Panc1 (cell line): ENCODE measurements around the gene PLEKHA1. TPM values are rescaled to one million over a fixed set of nuclear protein-coding genes. Genes with fewer than 3 reads are reported as not detected.

Experiments
- ATAC-seq: fragments of 200-7000 bp; cut with Tn5 transposase; 2 replicates; pipeline ENCODE4 v1.9.1; 2020; ENCODE audit warnings: mild to moderate bottlenecking, moderate library complexity
- BruUV-seq: library from RNA; stranded (reverse); fragments of 400-500 nt; replicated peaks from 2 replicates; lab custom pipeline; 2021; lab: Mats Ljungman, UMichigan
- CTCF ChIA-PET: fragments of 300-600 bp; sonication (Branson Sonifier 250); formaldehyde crosslinking; loops from one replicate; lab custom pipeline; 2022; ENCODE audit warnings: antibody characterized with exemption; lab: Charles Lee
- POLR2A ChIA-PET: fragments of 300-600 bp; sonication (Branson Sonifier 250); formaldehyde crosslinking; loops from one replicate; lab custom pipeline; 2022; ENCODE audit warnings: antibody characterized with exemption; lab: Charles Lee
- DNase-seq: peaks from one replicate; pipeline ENCODE4 v3.0.0-alpha.2; 2010; ENCODE audit warnings: low read depth, low spot score
- H3K27ac ChIP-seq: 2 replicates; pipeline ENCODE4 v1.5.1; 2011; ENCODE audit warnings: mild to moderate bottlenecking, low read length, inconsistent platforms
- H3K27me3 ChIP-seq: fragments of 200-500 bp; sonication (Bioruptor generic); 2 replicates; pipeline ENCODE4 v1.6.0; 2014; ENCODE audit warnings: low read length, inconsistent platforms; ENCODE audit not compliant: control insufficient read depth, insufficient read depth
- H3K36me3 ChIP-seq: fragments of 200-500 bp; sonication (Bioruptor generic); 2 replicates; pipeline ENCODE4 v1.5.1; 2014; ENCODE audit warnings: inconsistent platforms, mild to moderate bottlenecking, low read length, moderate library complexity; ENCODE audit not compliant: control insufficient read depth, insufficient read depth
- H3K4me1 ChIP-seq: 2 replicates; pipeline ENCODE4 v1.5.1; 2011; ENCODE audit warnings: inconsistent platforms, mild to moderate bottlenecking, low read length, moderate library complexity; ENCODE audit not compliant: control insufficient read depth, insufficient read depth
- H3K4me3 ChIP-seq, 2 experiments: 2 replicates each; pipeline ENCODE4 v1.5.1; 2011 to 2012; ENCODE audit warnings: low read depth in 2 of 2, low read length in 2 of 2, mild to moderate bottlenecking in 2 of 2, inconsistent platforms in 1 of 2, moderate library complexity in 1 of 2
- H3K9me3 ChIP-seq: fragments of 200-500 bp; sonication (Bioruptor generic); 2 replicates; pipeline ENCODE4 v1.5.1; 2014; ENCODE audit warnings: low read depth, mild to moderate bottlenecking, inconsistent platforms, low read length, moderate library complexity; ENCODE audit not compliant: control insufficient read depth, insufficient read depth
- POLR2AphosphoS5 ChIP-seq: IDR thresholded peaks from 2 replicates; pipeline ENCODE4 v1.6.1; 2012; ENCODE audit warnings: mild to moderate bottlenecking, low read depth, low read length, moderate library complexity
- SIN3A ChIP-seq: IDR thresholded peaks from 2 replicates; pipeline ENCODE4 v1.6.1; 2012; ENCODE audit warnings: low read depth, mild to moderate bottlenecking, low read length, moderate library complexity, borderline replicate concordance; ENCODE audit not compliant: insufficient read depth
- TCF7L2 ChIP-seq: IDR thresholded peaks from 2 replicates; pipeline ENCODE4 v1.6.1; 2011; ENCODE audit warnings: mild to moderate bottlenecking, low read depth, low read length, inconsistent platforms
- in situ Hi-C: cut with HindIII; loops from 2 replicates; pipeline ENCODE4 v1.10.0; 2016; ENCODE audit warnings: low sequenced_read_pairs, low pct_unique_long_range_greater_than_20kb
- intact Hi-C: fragments of 100-400 bp; cut with micrococcal nuclease; formaldehyde crosslinking; loops from one replicate; pipeline ENCODE4 v1.10.0; 2022; ENCODE audit not compliant: unreplicated experiment
- total RNA-seq: library from RNA; stranded (reverse); gene quantifications from one replicate; pipeline ENCODE4 v1.2.1, GENCODE V29; 2021; ENCODE audit not compliant: unreplicated experiment
- TF ChIP-seq, protein P1 (sequence below): fragments of 450-650 bp; IDR thresholded peaks from 2 replicates; pipeline ENCODE4 v1.5.1; 2017; ENCODE audit warnings: mild to moderate bottlenecking
- TF ChIP-seq, protein P2 (sequence below), 2 experiments: IDR thresholded peaks; 2 replicates each; pipeline ENCODE4 v1.6.1; 2011 to 2012; ENCODE audit warnings: low read depth in 2 of 2, control low read depth in 1 of 2, low read length in 1 of 2, mild to moderate bottlenecking in 1 of 2, moderate library complexity in 1 of 2; ENCODE audit not compliant: insufficient read depth in 1 of 2

The PLEKHA1 gene
- total RNA-seq, 1 experiment from 2014 or later: 95.5 TPM

DNA sequence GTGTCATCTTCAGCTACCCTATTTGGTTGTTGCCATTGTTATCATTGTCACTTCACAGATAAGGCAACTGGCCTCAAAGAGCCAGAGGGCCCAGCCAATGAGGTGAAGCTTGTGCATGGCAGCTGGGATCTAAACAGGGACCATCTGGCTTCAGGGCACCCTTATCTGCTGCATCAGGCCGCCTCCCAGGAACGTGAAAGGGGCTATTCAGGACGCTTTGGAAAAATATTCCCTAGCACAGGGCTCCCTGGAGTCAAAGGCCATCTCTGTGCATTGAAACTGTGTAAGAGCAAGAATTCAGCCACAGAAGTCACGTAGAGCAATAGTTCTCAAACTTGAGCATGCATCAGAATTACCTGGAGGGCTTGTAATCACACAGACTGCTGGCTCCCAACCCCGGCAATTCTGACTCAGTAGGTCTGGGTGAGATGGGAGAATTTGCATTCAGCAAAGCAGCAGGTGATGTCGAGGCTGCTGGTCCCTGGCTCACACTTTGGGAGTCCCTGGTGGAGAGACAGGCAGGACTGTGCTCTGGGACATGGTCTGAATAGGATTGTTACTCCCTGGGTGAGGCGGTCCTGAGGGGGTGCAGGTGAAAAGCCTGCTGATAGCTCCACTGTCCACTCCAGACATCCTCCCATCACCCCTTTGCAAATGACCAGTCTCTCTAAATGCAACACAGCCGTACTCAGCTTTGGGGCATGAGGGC, 21.5 kb upstream of the PLEKHA1 start:
- TF ChIP-seq POLR2AphosphoS5 (no peak), SIN3A (no peak), TCF7L2 (no peak)
- TF ChIP-seq, protein P1, sequence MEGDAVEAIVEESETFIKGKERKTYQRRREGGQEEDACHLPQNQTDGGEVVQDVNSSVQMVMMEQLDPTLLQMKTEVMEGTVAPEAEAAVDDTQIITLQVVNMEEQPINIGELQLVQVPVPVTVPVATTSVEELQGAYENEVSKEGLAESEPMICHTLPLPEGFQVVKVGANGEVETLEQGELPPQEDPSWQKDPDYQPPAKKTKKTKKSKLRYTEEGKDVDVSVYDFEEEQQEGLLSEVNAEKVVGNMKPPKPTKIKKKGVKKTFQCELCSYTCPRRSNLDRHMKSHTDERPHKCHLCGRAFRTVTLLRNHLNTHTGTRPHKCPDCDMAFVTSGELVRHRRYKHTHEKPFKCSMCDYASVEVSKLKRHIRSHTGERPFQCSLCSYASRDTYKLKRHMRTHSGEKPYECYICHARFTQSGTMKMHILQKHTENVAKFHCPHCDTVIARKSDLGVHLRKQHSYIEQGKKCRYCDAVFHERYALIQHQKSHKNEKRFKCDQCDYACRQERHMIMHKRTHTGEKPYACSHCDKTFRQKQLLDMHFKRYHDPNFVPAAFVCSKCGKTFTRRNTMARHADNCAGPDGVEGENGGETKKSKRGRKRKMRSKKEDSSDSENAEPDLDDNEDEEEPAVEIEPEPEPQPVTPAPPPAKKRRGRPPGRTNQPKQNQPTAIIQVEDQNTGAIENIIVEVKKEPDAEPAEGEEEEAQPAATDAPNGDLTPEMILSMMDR: no peak
- TF ChIP-seq, protein P2, sequence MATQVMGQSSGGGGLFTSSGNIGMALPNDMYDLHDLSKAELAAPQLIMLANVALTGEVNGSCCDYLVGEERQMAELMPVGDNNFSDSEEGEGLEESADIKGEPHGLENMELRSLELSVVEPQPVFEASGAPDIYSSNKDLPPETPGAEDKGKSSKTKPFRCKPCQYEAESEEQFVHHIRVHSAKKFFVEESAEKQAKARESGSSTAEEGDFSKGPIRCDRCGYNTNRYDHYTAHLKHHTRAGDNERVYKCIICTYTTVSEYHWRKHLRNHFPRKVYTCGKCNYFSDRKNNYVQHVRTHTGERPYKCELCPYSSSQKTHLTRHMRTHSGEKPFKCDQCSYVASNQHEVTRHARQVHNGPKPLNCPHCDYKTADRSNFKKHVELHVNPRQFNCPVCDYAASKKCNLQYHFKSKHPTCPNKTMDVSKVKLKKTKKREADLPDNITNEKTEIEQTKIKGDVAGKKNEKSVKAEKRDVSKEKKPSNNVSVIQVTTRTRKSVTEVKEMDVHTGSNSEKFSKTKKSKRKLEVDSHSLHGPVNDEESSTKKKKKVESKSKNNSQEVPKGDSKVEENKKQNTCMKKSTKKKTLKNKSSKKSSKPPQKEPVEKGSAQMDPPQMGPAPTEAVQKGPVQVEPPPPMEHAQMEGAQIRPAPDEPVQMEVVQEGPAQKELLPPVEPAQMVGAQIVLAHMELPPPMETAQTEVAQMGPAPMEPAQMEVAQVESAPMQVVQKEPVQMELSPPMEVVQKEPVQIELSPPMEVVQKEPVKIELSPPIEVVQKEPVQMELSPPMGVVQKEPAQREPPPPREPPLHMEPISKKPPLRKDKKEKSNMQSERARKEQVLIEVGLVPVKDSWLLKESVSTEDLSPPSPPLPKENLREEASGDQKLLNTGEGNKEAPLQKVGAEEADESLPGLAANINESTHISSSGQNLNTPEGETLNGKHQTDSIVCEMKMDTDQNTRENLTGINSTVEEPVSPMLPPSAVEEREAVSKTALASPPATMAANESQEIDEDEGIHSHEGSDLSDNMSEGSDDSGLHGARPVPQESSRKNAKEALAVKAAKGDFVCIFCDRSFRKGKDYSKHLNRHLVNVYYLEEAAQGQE (IDR thresholded peaks at IDR 0.05; ENCODE audit: insufficient read depth in 1 of 2, low read depth in 2 of 2, low read length in 1 of 2): no peak
- H3K9me3 ChIP-seq: no peaks in the 10 kb centered on the region
- POLR2A ChIA-PET: interaction anchor here (0.5 kb wide), 1 partner anchor 520 kb away, joined by 3 read pairs; no protein-coding TSS in a partner anchor
- H3K4me3 ChIP-seq: no peak overlapping the region
- DNase-seq (no peak), ATAC-seq (no peak)
- in situ Hi-C loops: no loop called here
- no peaks in the 10 kb centered on the region for H3K27me3 ChIP-seq
- BruUV-seq: no TSS peak
- intact Hi-C loops: no loop called here
- H3K36me3 ChIP-seq: no peaks in the 10 kb centered on the region
- 0 out of 2 replicates have a peak, but pooled peaks cover 3% of the 10 kb centered on the region for H3K4me1 ChIP-seq
- H3K27ac ChIP-seq: no peak overlapping the region
- CTCF ChIA-PET: interaction anchor here (1.2 kb wide), 1 partner anchor 54 kb away, joined by 4 read pairs; no protein-coding TSS in a partner anchor

DNA sequence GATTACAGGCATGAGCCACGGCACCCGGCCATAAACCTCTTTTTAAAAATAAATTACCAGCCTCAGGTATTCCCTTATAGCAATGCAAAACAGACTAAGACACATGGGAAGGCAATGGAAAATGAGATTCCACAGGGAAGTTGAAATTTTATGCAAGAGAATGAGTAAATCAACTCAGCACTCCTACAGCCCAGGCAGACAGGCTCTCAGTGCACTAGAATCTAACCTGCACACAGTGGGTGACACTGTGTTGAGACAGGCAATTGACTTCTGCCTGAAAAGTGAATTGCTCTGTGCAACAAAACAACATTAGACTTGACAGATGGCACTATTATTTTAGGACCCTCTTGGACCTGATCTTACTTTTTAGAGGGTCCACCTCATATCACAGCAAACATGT, 20.1 kb upstream of the PLEKHA1 start:
- in situ Hi-C loops (no loop called here), intact Hi-C loops (no loop called here)
- no peak for DNase-seq
- CTCF ChIA-PET: no interaction called here
- TF ChIP-seq TCF7L2 (no peak), POLR2AphosphoS5 (no peak), SIN3A (no peak)
- TF ChIP-seq, protein P2 (IDR thresholded peaks at IDR 0.05; ENCODE audit: insufficient read depth in 1 of 2, low read depth in 2 of 2, low read length in 1 of 2): no peak
- TF ChIP-seq, protein P1: no peak
- no peak for ATAC-seq
- Histone ChIP-seq H3K4me1 (no peaks in the 10 kb centered on the region), H3K4me3 (no peak overlapping the region), H3K27ac (no peak overlapping the region), H3K9me3 (no peaks in the 10 kb centered on the region), H3K27me3 (no peaks in the 10 kb centered on the region), H3K36me3 (no peaks in the 10 kb centered on the region)
- POLR2A ChIA-PET: no interaction called here
- no TSS peak for BruUV-seq
